HepG2 (cell line): Measurements from ENCODE around the gene CR1. TPM values are rescaled to one million over a fixed set of nuclear protein-coding genes. Genes with fewer than 3 reads are reported as not detected.
A peak's percentile ranks its signal among the peaks of the same experiment; 100 is the strongest.

Experiments
- BRD4 ChIP-seq: sonication (generic); formaldehyde crosslinking; IDR thresholded peaks from 2 replicates; pipeline ENCODE4 v1.4.0; 2020; ENCODE audit warnings: missing genetic modification reagents
- DMAP1 ChIP-seq: IDR thresholded peaks from 2 replicates; pipeline ENCODE4 v1.6.1; 2016
- EHMT2 ChIP-seq: fragments of 200-600 bp; sonication (generic); IDR thresholded peaks from 2 replicates; pipeline ENCODE4 v1.7.0; 2017; ENCODE audit warnings: antibody characterized with exemption, low read depth, low read length, borderline replicate concordance
- HMG20B ChIP-seq: conservative IDR thresholded peaks from 2 replicates; pipeline ENCODE4 v1.6.1; 2016; ENCODE audit warnings: missing genetic modification reagents, missing compliant biosample characterization
- HNRNPK ChIP-seq: fragments of 200-400 bp; formaldehyde crosslinking; IDR thresholded peaks from 2 replicates; pipeline ENCODE4 v1.6.1; 2018; ENCODE audit warnings: low read length, low read depth, moderate library complexity, mild to moderate bottlenecking; ENCODE audit not compliant: poor library complexity, severe bottlenecking
- IKZF1 ChIP-seq: fragments of 450-650 bp; IDR thresholded peaks from 2 replicates; pipeline ENCODE4 v1.7.1; 2016
- JUNB ChIP-seq: sonication (generic); formaldehyde crosslinking; IDR thresholded peaks from 2 replicates; pipeline ENCODE4 v1.8.0; 2022; ENCODE audit warnings: missing genetic modification reagents, mild to moderate bottlenecking, borderline replicate concordance
- KDM4B ChIP-seq: sonication (generic); formaldehyde crosslinking; IDR thresholded peaks from 2 replicates; pipeline ENCODE4 v1.4.0; 2020; ENCODE audit warnings: missing genetic modification reagents
- KLF16 ChIP-seq, 2 experiments: sonication (generic) in 1 of 2; formaldehyde crosslinking in 1 of 2; IDR thresholded peaks; 2 replicates each; pipeline versions ENCODE4 v1.6.1 to v1.8.0; 2016 to 2023; ENCODE audit warnings: missing genetic modification reagents in 2 of 2, missing compliant biosample characterization in 1 of 2
- MZF1 ChIP-seq: sonication (generic); formaldehyde crosslinking; IDR thresholded peaks from 2 replicates; pipeline ENCODE4 v1.8.1; 2023; ENCODE audit warnings: mild to moderate bottlenecking, missing genetic modification reagents, borderline replicate concordance
- NCOA2 ChIP-seq: sonication (generic); formaldehyde crosslinking; IDR thresholded peaks from 2 replicates; pipeline ENCODE4 v1.8.0; 2022; ENCODE audit warnings: inconsistent platforms
- NR2F1 ChIP-seq, 2 experiments: fragments of 450-650 bp in 1 of 2; formaldehyde crosslinking in 1 of 2; IDR thresholded peaks; 2 replicates each; pipeline versions ENCODE4 v1.5.0 to v1.6.1; 2016 to 2020; ENCODE audit warnings: mild to moderate bottlenecking in 1 of 2, missing compliant biosample characterization in 1 of 2, missing genetic modification reagents in 1 of 2, moderate library complexity in 1 of 2
- POLR2A ChIP-seq, 2 experiments: IDR thresholded peaks; 2 replicates each; pipeline ENCODE4 v1.6.1; 2011; ENCODE audit warnings: low read depth in 2 of 2, low read length in 2 of 2, mild to moderate bottlenecking in 1 of 2, moderate library complexity in 1 of 2; ENCODE audit not compliant: insufficient read depth in 1 of 2
- RARG ChIP-seq: sonication (generic); formaldehyde crosslinking; IDR thresholded peaks from 2 replicates; pipeline ENCODE4 v1.4.0; 2020; ENCODE audit warnings: low read depth, mild to moderate bottlenecking, missing genetic modification reagents
- RBAK ChIP-seq: sonication (generic); formaldehyde crosslinking; IDR thresholded peaks from 2 replicates; pipeline ENCODE4 v1.5.1; 2020; ENCODE audit warnings: mild to moderate bottlenecking, missing genetic modification reagents
- RFX5 ChIP-seq: IDR thresholded peaks from 2 replicates; pipeline ENCODE4 v1.6.1; 2011; ENCODE audit warnings: low read depth, low read length, improper control_type of control experiment
- TEAD2 ChIP-seq: sonication (generic); formaldehyde crosslinking; IDR thresholded peaks from 2 replicates; pipeline ENCODE4 v1.9.0; 2021; ENCODE audit warnings: missing genetic modification reagents
- TIGD3 ChIP-seq: sonication (generic); formaldehyde crosslinking; IDR thresholded peaks from 2 replicates; pipeline ENCODE4 v1.5.1; 2020; ENCODE audit warnings: mild to moderate bottlenecking, missing genetic modification reagents, borderline replicate concordance
- ZFYVE20 ChIP-seq: sonication (generic); formaldehyde crosslinking; IDR thresholded peaks from 2 replicates; pipeline ENCODE4 v1.8.0; 2023; ENCODE audit warnings: low read depth, mild to moderate bottlenecking, moderate library complexity, missing genetic modification reagents, borderline replicate concordance
- ZNF205 ChIP-seq: IDR thresholded peaks from 2 replicates; pipeline ENCODE4 v1.6.1; 2018; ENCODE audit warnings: missing biosample characterization, missing genetic modification reagents
- ZNF432 ChIP-seq: sonication (generic); formaldehyde crosslinking; IDR thresholded peaks from 2 replicates; pipeline ENCODE4 v1.5.0; 2020; ENCODE audit warnings: missing genetic modification reagents, mild to moderate bottlenecking, borderline replicate concordance
- ZNF841 ChIP-seq: sonication (generic); formaldehyde crosslinking; IDR thresholded peaks from 2 replicates; pipeline ENCODE4 v1.8.1; 2023; ENCODE audit warnings: missing genetic modification reagents, borderline replicate concordance
- polyA plus RNA-seq, 8 experiments: library from polyadenylated mRNA; depleted of rRNA in 3 of 8; stranded (reverse) in 7 of 8; unstranded in 1 of 8; fragments of >200 nt; fragmentation: Illumina TruSeq in 4 of 8; extraction: Trizol in 4 of 8; gene quantifications; 2 replicates each; pipeline versions ENCODE4 v1.2.1 to v1.2.3, GENCODE V29; 2011 to 2016; ENCODE audit warnings: low read depth in 4 of 8, missing spikeins in 1 of 8, mixed read lengths in 1 of 8; ENCODE audit not compliant: insufficient read depth in 1 of 8
- total RNA-seq, 5 experiments: library from RNA; depleted of rRNA; stranded (reverse); fragments of >200 nt; fragmentation: Illumina TruSeq; extraction: Trizol; gene quantifications; 2 replicates each; pipeline ENCODE4 v1.2.3, GENCODE V29; 2016; ENCODE audit warnings: low read depth in 1 of 5
- TF ChIP-seq, protein P1 (sequence below), 2 experiments: sonication (generic) in 1 of 2; formaldehyde crosslinking in 1 of 2; IDR thresholded peaks; 2 replicates each; pipeline versions ENCODE4 v1.4.0 to v1.6.1; 2018 to 2020; ENCODE audit warnings: missing genetic modification reagents in 2 of 2, borderline replicate concordance in 1 of 2, low read depth in 1 of 2, mild to moderate bottlenecking in 1 of 2, missing biosample characterization in 1 of 2
- TF ChIP-seq, protein P2 (sequence below): IDR thresholded peaks from 2 replicates; pipeline ENCODE4 v1.6.1; 2016; ENCODE audit warnings: missing compliant biosample characterization, missing genetic modification reagents, borderline replicate concordance
- TF ChIP-seq, protein P3 (sequence below): sonication (generic); formaldehyde crosslinking; IDR thresholded peaks from 2 replicates; pipeline ENCODE4 v1.4.0; 2020; ENCODE audit warnings: missing genetic modification reagents, borderline replicate concordance

The CR1 gene
- total and polyA plus RNA-seq, 2 of the 13 experiments (the other 11 are each of a cell fraction or from before 2014, with no cell fraction given), result not detected

DNA sequence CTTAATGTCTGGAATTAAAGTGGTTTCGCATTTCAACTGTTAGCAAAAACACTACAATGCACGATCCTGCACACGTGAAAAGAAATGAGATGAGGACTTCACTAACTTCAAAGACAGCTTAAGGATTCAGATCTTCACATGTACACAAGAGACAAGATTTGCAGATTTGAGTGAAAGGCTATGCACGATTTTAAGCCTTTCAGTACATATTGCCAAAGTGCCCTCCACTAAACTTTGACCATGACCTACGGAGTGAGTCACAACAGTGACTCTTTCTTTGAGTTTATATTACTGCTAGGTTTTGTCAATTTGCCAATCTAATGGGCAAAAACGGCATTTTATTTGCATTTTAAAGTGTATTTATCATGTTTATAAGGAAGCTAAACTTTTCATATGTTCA, 107.8 kb downstream of the CR1 start (continued):
- TF ChIP-seq KLF16 (CRISPR knock-in tag; IDR thresholded peaks at IDR 0.05), result peak in 1 of 2 experiments; percentile 69; a peak in 1 of 4 replicates
- no peak for TF ChIP-seq ZFYVE20
- no peak for TF ChIP-seq DMAP1 (CRISPR knock-in tag)
- TF ChIP-seq, protein P1, sequence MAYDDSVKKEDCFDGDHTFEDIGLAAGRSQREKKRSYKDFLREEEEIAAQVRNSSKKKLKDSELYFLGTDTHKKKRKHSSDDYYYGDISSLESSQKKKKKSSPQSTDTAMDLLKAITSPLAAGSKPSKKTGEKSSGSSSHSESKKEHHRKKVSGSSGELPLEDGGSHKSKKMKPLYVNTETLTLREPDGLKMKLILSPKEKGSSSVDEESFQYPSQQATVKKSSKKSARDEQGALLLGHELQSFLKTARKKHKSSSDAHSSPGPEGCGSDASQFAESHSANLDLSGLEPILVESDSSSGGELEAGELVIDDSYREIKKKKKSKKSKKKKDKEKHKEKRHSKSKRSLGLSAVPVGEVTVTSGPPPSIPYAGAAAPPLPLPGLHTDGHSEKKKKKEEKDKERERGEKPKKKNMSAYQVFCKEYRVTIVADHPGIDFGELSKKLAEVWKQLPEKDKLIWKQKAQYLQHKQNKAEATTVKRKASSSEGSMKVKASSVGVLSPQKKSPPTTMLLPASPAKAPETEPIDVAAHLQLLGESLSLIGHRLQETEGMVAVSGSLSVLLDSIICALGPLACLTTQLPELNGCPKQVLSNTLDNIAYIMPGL (CRISPR knock-in tag; IDR thresholded peaks at IDR 0.05; ENCODE audit: borderline replicate concordance in 1 of 2, low read depth in 1 of 2), result no peak
- no peak for TF ChIP-seq BRD4 (CRISPR knock-in tag)
- TF ChIP-seq JUNB, result peak; percentile 85
- TF ChIP-seq TIGD3, result no peak
- TF ChIP-seq EHMT2, result no peak
- no peak for TF ChIP-seq RARG
- TF ChIP-seq, protein P2, sequence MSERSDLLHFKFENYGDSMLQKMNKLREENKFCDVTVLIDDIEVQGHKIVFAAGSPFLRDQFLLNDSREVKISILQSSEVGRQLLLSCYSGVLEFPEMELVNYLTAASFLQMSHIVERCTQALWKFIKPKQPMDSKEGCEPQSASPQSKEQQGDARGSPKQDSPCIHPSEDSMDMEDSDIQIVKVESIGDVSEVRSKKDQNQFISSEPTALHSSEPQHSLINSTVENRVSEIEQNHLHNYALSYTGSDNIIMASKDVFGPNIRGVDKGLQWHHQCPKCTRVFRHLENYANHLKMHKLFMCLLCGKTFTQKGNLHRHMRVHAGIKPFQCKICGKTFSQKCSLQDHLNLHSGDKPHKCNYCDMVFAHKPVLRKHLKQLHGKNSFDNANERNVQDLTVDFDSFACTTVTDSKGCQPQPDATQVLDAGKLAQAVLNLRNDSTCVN (CRISPR knock-in tag), result no peak
- TF ChIP-seq ZNF205, result peak; percentile 80; the same call in 1 of the 2 replicates
- TF ChIP-seq KDM4B, result 0 out of 2 replicates have a peak, but pooled peaks have one; percentile 30
- TF ChIP-seq NR2F1 (CRISPR knock-in tag; IDR thresholded peaks at IDR 0.05), result peak; percentile 89 to 97
- TF ChIP-seq POLR2A (IDR thresholded peaks at IDR 0.05; ENCODE audit: insufficient read depth in 1 of 2, low read depth in 2 of 2, low read length in 2 of 2), result no peak
- TF ChIP-seq, protein P3, sequence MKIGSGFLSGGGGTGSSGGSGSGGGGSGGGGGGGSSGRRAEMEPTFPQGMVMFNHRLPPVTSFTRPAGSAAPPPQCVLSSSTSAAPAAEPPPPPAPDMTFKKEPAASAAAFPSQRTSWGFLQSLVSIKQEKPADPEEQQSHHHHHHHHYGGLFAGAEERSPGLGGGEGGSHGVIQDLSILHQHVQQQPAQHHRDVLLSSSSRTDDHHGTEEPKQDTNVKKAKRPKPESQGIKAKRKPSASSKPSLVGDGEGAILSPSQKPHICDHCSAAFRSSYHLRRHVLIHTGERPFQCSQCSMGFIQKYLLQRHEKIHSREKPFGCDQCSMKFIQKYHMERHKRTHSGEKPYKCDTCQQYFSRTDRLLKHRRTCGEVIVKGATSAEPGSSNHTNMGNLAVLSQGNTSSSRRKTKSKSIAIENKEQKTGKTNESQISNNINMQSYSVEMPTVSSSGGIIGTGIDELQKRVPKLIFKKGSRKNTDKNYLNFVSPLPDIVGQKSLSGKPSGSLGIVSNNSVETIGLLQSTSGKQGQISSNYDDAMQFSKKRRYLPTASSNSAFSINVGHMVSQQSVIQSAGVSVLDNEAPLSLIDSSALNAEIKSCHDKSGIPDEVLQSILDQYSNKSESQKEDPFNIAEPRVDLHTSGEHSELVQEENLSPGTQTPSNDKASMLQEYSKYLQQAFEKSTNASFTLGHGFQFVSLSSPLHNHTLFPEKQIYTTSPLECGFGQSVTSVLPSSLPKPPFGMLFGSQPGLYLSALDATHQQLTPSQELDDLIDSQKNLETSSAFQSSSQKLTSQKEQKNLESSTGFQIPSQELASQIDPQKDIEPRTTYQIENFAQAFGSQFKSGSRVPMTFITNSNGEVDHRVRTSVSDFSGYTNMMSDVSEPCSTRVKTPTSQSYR (CRISPR knock-in tag), result peak; percentile 71; the same call in 1 of the 2 replicates
- TF ChIP-seq RFX5, result no peak
- TF ChIP-seq HNRNPK, result no peak
- TF ChIP-seq IKZF1, result no peak
- no peak for TF ChIP-seq TEAD2 (CRISPR knock-in tag)
- no peak for TF ChIP-seq ZNF432
- TF ChIP-seq RBAK (CRISPR knock-in tag), result no peak
- TF ChIP-seq MZF1 (CRISPR knock-in tag), result no peak
- TF ChIP-seq HMG20B, result peak; percentile 99
- TF ChIP-seq NCOA2 (CRISPR knock-in tag), result peak; percentile 97
- TF ChIP-seq ZNF841 (CRISPR knock-in tag), result no peak
